ENCODE results near the gene RAD51B.

The RAD51B gene

GRCh38 chr14:68384881-68385280 is 565.3 kb downstream of the RAD51B start:
- no peak for DNase-seq (ENCODE audit: low read depth in 2 of 2)

- DNase-seq (ENCODE audit: low read depth in 2 of 2) = no peak
Measured at GRCh38 chr14:68386446-68386845, 566.9 kb downstream of the RAD51B start.

GRCh38 chr14:68386950-68387779 is 567.6 kb downstream of the RAD51B start:
- DNase-seq (ENCODE audit: low read depth in 2 of 2) = no peak

- no peak for DNase-seq (ENCODE audit: low read depth in 2 of 2)
Measured at GRCh38 chr14:68389943-68390342, 570.4 kb downstream of the RAD51B start.

GRCh38 chr14:68390741-68391140 is 571.2 kb downstream of the RAD51B start:
- DNase-seq (ENCODE audit: low read depth in 2 of 2) = no peak

- no peak for DNase-seq (ENCODE audit: low read depth in 2 of 2)
Measured at GRCh38 chr14:68391311-68392014, 571.9 kb downstream of the RAD51B start.

GRCh38 chr14:68392393-68393141 is 573.0 kb downstream of the RAD51B start:
- no peak for DNase-seq (ENCODE audit: low read depth in 2 of 2)

- DNase-seq (ENCODE audit: low read depth in 2 of 2) = no peak
Measured at GRCh38 chr14:68393259-68393658, 573.7 kb downstream of the RAD51B start.

GRCh38 chr14:68394118-68394763 is 574.7 kb downstream of the RAD51B start:
- no peak for DNase-seq (ENCODE audit: low read depth in 2 of 2)

- DNase-seq (ENCODE audit: low read depth in 2 of 2) = no peak
Measured at GRCh38 chr14:68394764-68395143, 575.2 kb downstream of the RAD51B start.

- no peak for DNase-seq (ENCODE audit: low read depth in 2 of 2)
Measured at GRCh38 chr14:68395604-68396003, 576.0 kb downstream of the RAD51B start.

- no peak for DNase-seq (ENCODE audit: low read depth in 2 of 2)
Measured at GRCh38 chr14:68396461-68396860, 576.9 kb downstream of the RAD51B start.

GRCh38 chr14:68397371-68397811 is 577.8 kb downstream of the RAD51B start:
- no peak for DNase-seq (ENCODE audit: low read depth in 2 of 2)

- no peak for DNase-seq (ENCODE audit: low read depth in 2 of 2)
Measured at GRCh38 chr14:68397822-68398221, 578.2 kb downstream of the RAD51B start.

- no peak for DNase-seq (ENCODE audit: low read depth in 2 of 2)
Measured at GRCh38 chr14:68398370-68398769, 578.8 kb downstream of the RAD51B start.

GRCh38 chr14:68399971-68400370 is 580.4 kb downstream of the RAD51B start:
- no peak for DNase-seq (ENCODE audit: low read depth in 2 of 2)

GRCh38 chr14:68401317-68401716 is 581.7 kb downstream of the RAD51B start:
- no peak for DNase-seq (ENCODE audit: low read depth in 2 of 2)

GRCh38 chr14:68401855-68402254 is 582.3 kb downstream of the RAD51B start:
- no peak for DNase-seq (ENCODE audit: low read depth in 2 of 2)

- no peak for DNase-seq (ENCODE audit: low read depth in 2 of 2)
Measured at GRCh38 chr14:68402525-68403101, 583.0 kb downstream of the RAD51B start.

GRCh38 chr14:68403191-68404145 is 583.9 kb downstream of the RAD51B start:
- DNase-seq (ENCODE audit: low read depth in 2 of 2) = no peak
